ENCODE measurements around the gene ANKS1A.

DNA sequence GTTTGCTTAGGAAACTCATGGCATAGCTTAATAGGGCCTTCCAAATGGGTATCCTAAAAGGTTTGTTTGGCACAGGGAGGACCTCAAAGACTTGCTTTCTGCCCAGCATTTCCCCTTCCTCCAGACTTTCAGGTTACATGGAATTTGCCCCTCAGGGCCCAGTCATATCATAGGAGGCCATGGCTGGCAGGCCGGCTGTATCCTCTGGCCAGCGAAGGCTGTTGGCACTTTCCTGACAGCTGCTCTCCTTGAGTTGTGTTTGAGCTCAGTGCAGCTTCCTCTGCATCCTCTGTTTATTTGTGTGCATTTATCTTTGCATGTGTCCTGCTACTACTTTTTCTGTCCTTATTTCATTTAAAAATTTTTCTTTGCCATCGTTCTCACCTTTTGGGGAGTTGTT, 90.9 kb downstream of the ANKS1A start:
- TF ChIP-seq, protein P1, sequence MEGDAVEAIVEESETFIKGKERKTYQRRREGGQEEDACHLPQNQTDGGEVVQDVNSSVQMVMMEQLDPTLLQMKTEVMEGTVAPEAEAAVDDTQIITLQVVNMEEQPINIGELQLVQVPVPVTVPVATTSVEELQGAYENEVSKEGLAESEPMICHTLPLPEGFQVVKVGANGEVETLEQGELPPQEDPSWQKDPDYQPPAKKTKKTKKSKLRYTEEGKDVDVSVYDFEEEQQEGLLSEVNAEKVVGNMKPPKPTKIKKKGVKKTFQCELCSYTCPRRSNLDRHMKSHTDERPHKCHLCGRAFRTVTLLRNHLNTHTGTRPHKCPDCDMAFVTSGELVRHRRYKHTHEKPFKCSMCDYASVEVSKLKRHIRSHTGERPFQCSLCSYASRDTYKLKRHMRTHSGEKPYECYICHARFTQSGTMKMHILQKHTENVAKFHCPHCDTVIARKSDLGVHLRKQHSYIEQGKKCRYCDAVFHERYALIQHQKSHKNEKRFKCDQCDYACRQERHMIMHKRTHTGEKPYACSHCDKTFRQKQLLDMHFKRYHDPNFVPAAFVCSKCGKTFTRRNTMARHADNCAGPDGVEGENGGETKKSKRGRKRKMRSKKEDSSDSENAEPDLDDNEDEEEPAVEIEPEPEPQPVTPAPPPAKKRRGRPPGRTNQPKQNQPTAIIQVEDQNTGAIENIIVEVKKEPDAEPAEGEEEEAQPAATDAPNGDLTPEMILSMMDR (conservative IDR thresholded peaks at IDR 0.05; ENCODE audit: low read length): no peak
- no peak for TF ChIP-seq EZH2phosphoT487 (IDR thresholded peaks at IDR 0.05; ENCODE audit: borderline replicate concordance)

Measured in Loucy (cell line).